H1 (cell line): ENCODE measurements around the gene ULBP1. TPM values are rescaled to one million over a fixed set of nuclear protein-coding genes. Genes with fewer than 3 reads are reported as not detected.

Experiments used
- CTCF ChIA-PET: fragments of 300-600 bp; sonication (Branson Sonifier 250); formaldehyde crosslinking; loops from one replicate; lab custom pipeline; 2021; ENCODE audit not compliant: partially characterized antibody; lab: Charles Lee
- POLR2A ChIA-PET: fragments of 300-600 bp; sonication (Branson Sonifier 250); formaldehyde crosslinking; loops from one replicate; lab custom pipeline; 2021; ENCODE audit warnings: inconsistent platforms; ENCODE audit not compliant: partially characterized antibody; lab: Charles Lee
- DNase-seq, 2 experiments: peaks; one replicate each; pipeline versions ENCODE4 v3.0.0 to v3.0.0-alpha.2; 2010 to 2022; ENCODE audit warnings: low spot score in 2 of 2, low read depth in 1 of 2, mixed read lengths in 1 of 2
- FAIRE-seq: peaks from 2 replicates; lab custom pipeline; 2011; peaks lifted over from hg19 to GRCh38; lab: Jason Lieb, UNC
- H2AFZ ChIP-seq: 2 replicates; pipeline ENCODE4 v1.8.1; 2012; ENCODE audit warnings: low read length, inconsistent platforms
- H2AK5ac ChIP-seq: 2 replicates; pipeline ENCODE4 v1.6.1; 2013; ENCODE audit warnings: low read depth, low read length
- H2BK120ac ChIP-seq: replicated peaks from 2 replicates; pipeline ENCODE3; 2013; ENCODE audit warnings: low read depth, low read length, inconsistent platforms
- H2BK12ac ChIP-seq: 2 replicates; pipeline ENCODE4 v1.6.1; 2013; ENCODE audit warnings: low read depth, low read length
- H2BK15ac ChIP-seq: 2 replicates; pipeline ENCODE4 v1.6.1; 2013; ENCODE audit warnings: low read length
- H2BK20ac ChIP-seq: 2 replicates; pipeline ENCODE4 v1.6.1; 2013; ENCODE audit warnings: low read length
- H2BK5ac ChIP-seq: 2 replicates; pipeline ENCODE4 v1.6.1; 2013; ENCODE audit warnings: low read depth, low read length
- H3K14ac ChIP-seq: 2 replicates; pipeline ENCODE4 v1.6.1; 2013; ENCODE audit warnings: inconsistent platforms; ENCODE audit not compliant: insufficient read length
- H3K18ac ChIP-seq: 2 replicates; pipeline ENCODE4 v1.6.1; 2013; ENCODE audit warnings: low read length; ENCODE audit errors: extremely low read depth
- H3K23ac ChIP-seq: 2 replicates; pipeline ENCODE4 v1.6.1; 2013; ENCODE audit warnings: inconsistent platforms; ENCODE audit not compliant: insufficient read length
- H3K23me2 ChIP-seq: 2 replicates; pipeline ENCODE4 v1.6.1; 2013; ENCODE audit warnings: low read depth, low read length
- H3K27ac ChIP-seq: 2 replicates; pipeline ENCODE4 v1.6.1; 2011; ENCODE audit warnings: low read depth, low read length, inconsistent platforms
- H3K27me3 ChIP-seq, 4 experiments: replicated peaks in 1 of 4; 1 replicate in 1 of 4; 2 replicates in 3 of 4; pipeline versions ENCODE4 v1.6.1 to v1.8.1; 2011 to 2013; ENCODE audit warnings: low read length in 3 of 4, mild to moderate bottlenecking in 3 of 4, inconsistent platforms in 2 of 4, mixed read lengths in 2 of 4, moderate library complexity in 1 of 4; ENCODE audit not compliant: control insufficient read depth in 3 of 4, insufficient read depth in 3 of 4; ENCODE audit errors: extremely low read depth in 1 of 4
- H3K36me3 ChIP-seq, 4 experiments: 2 replicates each; pipeline versions ENCODE4 v1.6.1 to v1.8.1; 2011 to 2013; ENCODE audit warnings: mild to moderate bottlenecking in 4 of 4, low read length in 3 of 4, moderate library complexity in 2 of 4, control low read depth in 1 of 4, inconsistent platforms in 1 of 4; ENCODE audit not compliant: insufficient read depth in 4 of 4, control insufficient read depth in 2 of 4
- H3K4ac ChIP-seq: replicated peaks from 2 replicates; pipeline ENCODE3; 2013; ENCODE audit warnings: low read length, low read depth, mixed read lengths, inconsistent platforms; ENCODE audit not compliant: insufficient read length
- H3K4me1 ChIP-seq, 4 experiments: replicated peaks in 1 of 4; 1 replicate in 1 of 4; 2 replicates in 3 of 4; pipeline versions ENCODE4 v1.6.1 to v1.8.1; 2011 to 2013; ENCODE audit warnings: low read length in 3 of 4, inconsistent platforms in 2 of 4, mixed read lengths in 1 of 4; ENCODE audit not compliant: insufficient read depth in 4 of 4, control insufficient read depth in 3 of 4
- H3K4me2 ChIP-seq, 2 experiments: 2 replicates each; pipeline versions ENCODE4 v1.6.1 to v1.8.1; 2011 to 2013; ENCODE audit warnings: low read depth in 2 of 2, low read length in 2 of 2, control low read depth in 1 of 2, inconsistent platforms in 1 of 2, mild to moderate bottlenecking in 1 of 2; ENCODE audit not compliant: insufficient read depth in 1 of 2
- H3K4me3 ChIP-seq, 4 experiments: fragments of 200-600, 300-600 bp in 1 of 4; sonication (generic), shearing (Covaris generic), sonication (Bioruptor Twin) in 1 of 4; 2 replicates each; pipeline versions ENCODE4 v1.5.1 to v1.8.1; 2011 to 2016; ENCODE audit warnings: low read length in 4 of 4, low read depth in 3 of 4, control low read depth in 2 of 4, inconsistent platforms in 2 of 4, mild to moderate bottlenecking in 2 of 4, mixed read lengths in 1 of 4, moderate library complexity in 1 of 4; ENCODE audit not compliant: insufficient read depth in 2 of 4; ENCODE audit errors: extremely low read depth in 1 of 4
- H3K56ac ChIP-seq: replicated peaks from 2 replicates; pipeline ENCODE3; 2013; ENCODE audit warnings: low read depth, mild to moderate bottlenecking, mixed read lengths, low read length, inconsistent platforms; ENCODE audit not compliant: insufficient read length
- H3K79me1 ChIP-seq: 2 replicates; pipeline ENCODE4 v1.6.1; 2013; ENCODE audit warnings: low read depth, low read length, control low read depth
- H3K79me2 ChIP-seq, 2 experiments: 2 replicates each; pipeline versions ENCODE4 v1.6.1 to v1.8.1; 2012 to 2013; ENCODE audit warnings: low read length in 2 of 2, mild to moderate bottlenecking in 2 of 2, inconsistent platforms in 1 of 2; ENCODE audit not compliant: insufficient read depth in 2 of 2, control insufficient read depth in 1 of 2
- H3K9ac ChIP-seq, 4 experiments: replicated peaks in 1 of 4; 1 replicate in 1 of 4; 2 replicates in 3 of 4; pipeline versions ENCODE4 v1.6.1 to v1.8.1; 2011 to 2013; ENCODE audit warnings: low read depth in 3 of 4, low read length in 3 of 4, control low read depth in 2 of 4, mild to moderate bottlenecking in 2 of 4, moderate library complexity in 2 of 4, inconsistent platforms in 1 of 4; ENCODE audit errors: extremely low read depth in 1 of 4
- H3K9me3 ChIP-seq, 2 experiments: 2 replicates each; pipeline versions ENCODE4 v1.6.1 to v1.8.1; 2012 to 2013; ENCODE audit warnings: mild to moderate bottlenecking in 2 of 2, moderate library complexity in 2 of 2, control low read depth in 1 of 2, inconsistent platforms in 1 of 2, low read depth in 1 of 2, low read length in 1 of 2, mixed read lengths in 1 of 2; ENCODE audit not compliant: insufficient read depth in 2 of 2
- H4K20me1 ChIP-seq, 2 experiments: replicated peaks in 1 of 2; 2 replicates each; pipeline versions ENCODE3 to v1.8.1; 2011 to 2013; ENCODE audit warnings: inconsistent platforms in 2 of 2, low read length in 2 of 2, mild to moderate bottlenecking in 1 of 2; ENCODE audit not compliant: insufficient read depth in 2 of 2, control insufficient read depth in 1 of 2
- H4K5ac ChIP-seq: 2 replicates; pipeline ENCODE4 v1.6.1; 2013; ENCODE audit warnings: low read length, low read depth, mixed read lengths, inconsistent platforms; ENCODE audit not compliant: insufficient read length
- H4K8ac ChIP-seq: 2 replicates; pipeline ENCODE4 v1.8.0; 2013; ENCODE audit warnings: mild to moderate bottlenecking, moderate library complexity, low read length, inconsistent platforms; ENCODE audit not compliant: insufficient read depth; ENCODE audit errors: extremely low read depth
- H4K91ac ChIP-seq: replicated peaks from 2 replicates; pipeline ENCODE3; 2013; ENCODE audit warnings: low read length, mixed read lengths, inconsistent platforms; ENCODE audit not compliant: insufficient read length
- CEBPB ChIP-seq: IDR thresholded peaks from 2 replicates; pipeline ENCODE4 v1.6.1; 2012; ENCODE audit warnings: low read depth, low read length
- SUZ12 ChIP-seq: fragments of 200-600 bp; sonication (generic); IDR thresholded peaks from 2 replicates; pipeline ENCODE4 v1.6.1; 2012; ENCODE audit warnings: mild to moderate bottlenecking, inconsistent platforms, low read length, moderate library complexity, mixed read lengths
- WGBS, 2 experiments: shearing (Covaris generic) in 1 of 2; methylation state at CpG; one replicate each; pipeline versions ENCODE4 v1.1.6 to v1.1.7; 2013 to 2015; ENCODE audit warnings: low lambda C conversion rate in 2 of 2, mixed read lengths in 2 of 2, inconsistent platforms in 1 of 2, low coverage in 1 of 2, missing lambda C conversion rate in 1 of 2; ENCODE audit not compliant: insufficient replicate concordance in 2 of 2, insufficient coverage in 1 of 2, insufficient read length in 1 of 2; ENCODE audit errors: extremely low coverage in 1 of 2, missing lambda C conversion rate in 1 of 2; 5-methylcytosine and 5-hydroxymethylcytosine counted together
- polyA plus RNA-seq, 7 experiments: library from polyadenylated mRNA; depleted of rRNA in 3 of 7; stranded (reverse) in 5 of 7; unstranded in 2 of 7; fragments of >200 nt in 5 of 7; fragments of 200-250 nt in 2 of 7; gene quantifications; 1 replicate in 5 of 7; 2 replicates in 1 of 7; 4 replicates in 1 of 7; pipeline versions ENCODE4 v1.2.1 to v1.2.3, GENCODE V29; 2011 to 2013; ENCODE audit warnings: missing spikeins in 2 of 7, mixed read lengths in 2 of 7
- total RNA-seq: library from RNA; stranded (reverse); fragmentation: NEBNext Ultra II Directional; extraction: Animal tissue kit (Norgen Biotek cat#: 25700); gene quantifications from 2 replicates; pipeline ENCODE4 v1.2.1, GENCODE V29; 2021
- TF ChIP-seq, protein P1 (sequence below), 3 experiments: IDR thresholded peaks; 1 replicate in 2 of 3; 2 replicates in 1 of 3; pipeline versions ENCODE4 v1.5.1 to v1.6.1; 2011; ENCODE audit warnings: low read length in 3 of 3, mild to moderate bottlenecking in 3 of 3, inconsistent platforms in 2 of 3, low read depth in 1 of 3, moderate library complexity in 1 of 3; ENCODE audit not compliant: insufficient read depth in 1 of 3; ENCODE audit errors: control extremely low read depth in 1 of 3

Gene ULBP1
- total and polyA plus RNA-seq, 2 of the 8 experiments (the other 6 are each of a cell fraction or from before 2014, with no cell fraction given), result 0.32 to 0.60 TPM

GRCh38 chr6:149985481-149985937, 21.8 kb downstream of the ULBP1 start:
- no peak overlapping the region for H2BK15ac ChIP-seq
- H3K27ac ChIP-seq, result no peak overlapping the region
- no peaks in the 10 kb centered on the region for H3K36me3 ChIP-seq
- H2BK20ac ChIP-seq, result no peak overlapping the region
- CTCF ChIA-PET, result interaction anchor here (1.1 kb wide), 1 partner anchor 86 kb away, joined by 3 read pairs; no protein-coding TSS in a partner anchor
- H3K79me1 ChIP-seq, result no peaks in the 10 kb centered on the region
- H3K18ac ChIP-seq, result no peak overlapping the region
- 25% methylated on average over 5 of the region's 5 CpGs; no CpG with 5 or more reads in 1 of the 2 experiments for WGBS, 2 experiments
- peaks cover 5 to 17% of the 10 kb centered on the region in 2 experiments for H4K20me1 ChIP-seq
- H2AK5ac ChIP-seq, result 0 out of 2 replicates have a peak overlapping the region, but pooled peaks have one; percentile 69
- no peak overlapping the region for H3K4me2 ChIP-seq
- no peak overlapping the region for H2BK5ac ChIP-seq
- H4K8ac ChIP-seq, result no peak overlapping the region
- TF ChIP-seq CEBPB, result no peak
- TF ChIP-seq, protein P1, sequence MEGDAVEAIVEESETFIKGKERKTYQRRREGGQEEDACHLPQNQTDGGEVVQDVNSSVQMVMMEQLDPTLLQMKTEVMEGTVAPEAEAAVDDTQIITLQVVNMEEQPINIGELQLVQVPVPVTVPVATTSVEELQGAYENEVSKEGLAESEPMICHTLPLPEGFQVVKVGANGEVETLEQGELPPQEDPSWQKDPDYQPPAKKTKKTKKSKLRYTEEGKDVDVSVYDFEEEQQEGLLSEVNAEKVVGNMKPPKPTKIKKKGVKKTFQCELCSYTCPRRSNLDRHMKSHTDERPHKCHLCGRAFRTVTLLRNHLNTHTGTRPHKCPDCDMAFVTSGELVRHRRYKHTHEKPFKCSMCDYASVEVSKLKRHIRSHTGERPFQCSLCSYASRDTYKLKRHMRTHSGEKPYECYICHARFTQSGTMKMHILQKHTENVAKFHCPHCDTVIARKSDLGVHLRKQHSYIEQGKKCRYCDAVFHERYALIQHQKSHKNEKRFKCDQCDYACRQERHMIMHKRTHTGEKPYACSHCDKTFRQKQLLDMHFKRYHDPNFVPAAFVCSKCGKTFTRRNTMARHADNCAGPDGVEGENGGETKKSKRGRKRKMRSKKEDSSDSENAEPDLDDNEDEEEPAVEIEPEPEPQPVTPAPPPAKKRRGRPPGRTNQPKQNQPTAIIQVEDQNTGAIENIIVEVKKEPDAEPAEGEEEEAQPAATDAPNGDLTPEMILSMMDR (IDR thresholded peaks at IDR 0.05; ENCODE audit: control extremely low read depth in 1 of 3, insufficient read depth in 1 of 3, low read depth in 1 of 3, low read length in 3 of 3), result peak in 1 of 3 experiments; percentile 5; a peak in 1 of 4 replicates
- TF ChIP-seq SUZ12, result peak; percentile 60; the same call in 1 of the 2 replicates
- TF ChIP-seq, all 59 proteins: peak for 2
- no peaks in the 10 kb centered on the region; the same call in 1 of the 2 replicates for H3K23me2 ChIP-seq
- no peak overlapping the region for H3K9ac ChIP-seq
- peaks cover 2 to 13% (median 11%) of the 10 kb centered on the region in 4 experiments for H3K4me1 ChIP-seq
- POLR2A ChIA-PET, result no interaction called here
- H3K23ac ChIP-seq, result no peak overlapping the region
- H2BK12ac ChIP-seq, result peak overlapping the region; percentile 6; the same call in 1 of the 2 replicates
- no peak for FAIRE-seq
- peaks cover 72 to 94% (median 87%) of the 10 kb centered on the region in 4 experiments for H3K27me3 ChIP-seq
- H3K56ac ChIP-seq, result no peak overlapping the region
- H2BK120ac ChIP-seq, result no peak overlapping the region
- no peak overlapping the region for H3K4ac ChIP-seq
- H3K79me2 ChIP-seq, result no peaks in the 10 kb centered on the region
- no peak overlapping the region for H3K14ac ChIP-seq
- no peaks in the 10 kb centered on the region; a peak in 1 of 4 replicates for H3K9me3 ChIP-seq
- H2AFZ ChIP-seq, result no peak overlapping the region
- no peak for DNase-seq
- no peak overlapping the region for H4K5ac ChIP-seq
- no peak overlapping the region for H3K4me3 ChIP-seq
- no peak overlapping the region for H4K91ac ChIP-seq
